Stimulated activated CD4-positive, alpha-beta T cell treated with anti-CD3 and anti-CD28 coated beads, TNF-alpha, amount 100 ng/mL, for 24 hours (primary cell): ENCODE results near the gene PARP4.
"Not testable (repeated sequence)": the region's sequence is repeated elsewhere in the genome, so short reads cannot be mapped to it uniquely, and the experiment has no call there.

ENCODE experiments used
- DNase-seq, 3 experiments: peaks; one replicate each; pipeline ENCODE4 v3.0.0-alpha.2; 2020; ENCODE audit warnings: low read depth in 3 of 3

The PARP4 gene

DNA sequence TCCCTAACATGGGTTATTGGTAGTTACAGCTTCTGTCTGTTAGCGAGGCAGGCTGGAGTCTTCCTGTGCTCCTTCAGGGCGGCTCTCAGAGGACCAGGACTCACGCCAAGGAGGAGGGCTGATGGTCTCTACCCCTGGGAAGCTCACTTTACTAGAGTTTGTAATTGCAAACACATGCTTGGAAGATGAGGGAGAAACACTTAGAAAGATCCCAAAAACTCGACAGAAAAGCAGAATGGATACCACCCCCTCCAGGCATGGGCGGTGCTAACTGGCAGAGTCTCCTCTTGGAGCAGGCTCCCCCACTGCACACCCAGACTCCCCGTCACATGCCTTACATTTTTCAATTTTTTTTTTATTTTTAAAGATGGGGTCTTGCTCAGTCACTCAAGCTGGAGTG is 62.0 kb downstream of the PARP4 start:
- no peak for DNase-seq

DNA sequence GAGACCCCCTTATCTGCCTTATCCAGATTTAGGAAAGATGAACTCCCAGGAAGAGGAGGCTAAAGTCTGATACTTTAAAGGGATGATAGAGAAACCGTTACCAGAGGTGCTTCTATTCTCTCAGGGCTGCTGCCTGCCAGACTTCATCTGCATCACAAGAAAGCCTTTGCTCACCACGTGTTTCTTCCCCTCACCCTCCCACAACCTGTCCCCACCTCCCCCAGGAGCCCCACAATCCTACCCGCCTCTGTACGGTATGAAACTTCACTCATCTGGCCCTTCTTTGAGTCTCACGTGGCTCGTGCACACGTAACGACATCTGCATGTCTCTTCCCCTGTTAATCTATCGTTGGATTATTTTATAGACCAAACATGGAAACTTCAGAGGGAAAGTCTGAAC is 67.7 kb downstream of the PARP4 start:
- not testable (repeated sequence) for DNase-seq

DNA sequence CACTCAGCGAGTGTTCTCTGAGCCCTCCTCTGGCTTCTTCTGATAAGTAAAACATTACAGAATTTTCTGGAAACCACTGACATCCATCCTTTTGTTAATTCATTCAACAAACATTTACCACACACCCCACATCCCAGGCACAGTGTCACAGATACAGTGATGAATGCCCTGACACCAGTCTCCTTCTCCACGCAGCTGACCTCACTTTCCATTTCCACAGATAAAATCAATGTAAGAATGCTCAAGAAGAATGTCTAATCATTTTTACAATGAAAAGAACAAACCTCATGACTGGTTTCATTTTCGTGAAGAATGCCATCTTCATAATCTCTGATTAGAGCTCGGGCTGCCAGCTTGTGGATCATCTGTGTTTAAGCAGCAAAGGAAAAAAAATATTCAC is 69.2 kb downstream of the PARP4 start:
- no peak for DNase-seq

DNA sequence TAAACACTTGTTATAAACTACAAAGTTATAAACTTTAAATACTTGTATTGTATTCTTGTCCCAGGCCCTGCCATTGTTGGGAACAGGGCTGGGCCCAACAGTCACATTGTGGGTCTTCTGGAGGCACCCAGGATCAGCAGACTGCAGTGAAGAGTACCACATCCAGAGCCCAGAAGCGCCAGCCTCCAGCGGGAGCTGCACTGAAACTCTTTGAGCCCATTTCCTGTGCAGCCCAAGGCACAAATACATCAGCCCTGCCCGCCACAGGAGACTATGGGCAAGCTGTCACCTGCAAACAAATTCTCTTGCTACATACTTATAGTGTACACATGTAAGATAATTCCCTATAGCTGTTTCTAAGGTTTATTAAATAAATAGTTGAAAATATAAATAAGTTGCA is 86.5 kb downstream of the PARP4 start:
- not testable (repeated sequence) for DNase-seq

DNA sequence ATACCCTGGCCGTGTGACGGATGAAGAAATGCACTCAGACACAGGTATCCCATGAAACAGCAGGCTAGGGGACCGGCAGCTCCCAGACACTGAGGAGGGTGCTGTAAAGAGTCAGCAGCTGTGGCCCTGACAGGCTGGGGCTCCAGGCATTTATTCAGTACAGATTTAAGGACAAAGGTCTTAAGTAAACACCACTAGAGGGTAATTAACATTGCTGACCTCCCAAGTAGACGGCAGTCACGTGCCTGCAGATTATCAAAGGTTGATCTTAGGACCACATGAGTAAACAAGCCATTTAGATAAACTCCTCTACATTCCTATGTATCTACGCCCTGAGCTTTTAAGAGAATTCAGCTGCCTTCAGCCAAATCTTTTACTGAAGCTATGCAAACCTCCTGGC is 92.9 kb downstream of the PARP4 start:
- not testable (repeated sequence) for DNase-seq

DNA sequence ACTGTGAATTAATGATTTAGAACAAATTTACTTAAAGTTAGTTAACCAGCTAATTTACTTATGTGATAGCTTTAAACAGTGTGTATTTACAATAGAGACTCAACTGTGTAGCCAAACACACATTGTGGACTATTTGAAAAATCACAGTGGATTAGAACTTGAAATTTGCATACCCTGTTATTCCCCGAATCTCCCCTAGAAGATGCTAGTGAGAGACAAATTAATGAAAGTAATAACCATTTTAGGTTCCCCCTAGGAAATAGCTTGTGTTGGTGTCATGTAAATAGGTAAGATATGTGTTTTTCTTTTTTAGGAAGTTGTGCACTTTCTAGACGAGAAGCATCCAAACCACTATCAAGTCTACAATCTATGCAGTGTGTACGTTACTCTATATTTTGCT is 104.7 kb downstream of the PARP4 start:
- DNase-seq, result no peak

DNA sequence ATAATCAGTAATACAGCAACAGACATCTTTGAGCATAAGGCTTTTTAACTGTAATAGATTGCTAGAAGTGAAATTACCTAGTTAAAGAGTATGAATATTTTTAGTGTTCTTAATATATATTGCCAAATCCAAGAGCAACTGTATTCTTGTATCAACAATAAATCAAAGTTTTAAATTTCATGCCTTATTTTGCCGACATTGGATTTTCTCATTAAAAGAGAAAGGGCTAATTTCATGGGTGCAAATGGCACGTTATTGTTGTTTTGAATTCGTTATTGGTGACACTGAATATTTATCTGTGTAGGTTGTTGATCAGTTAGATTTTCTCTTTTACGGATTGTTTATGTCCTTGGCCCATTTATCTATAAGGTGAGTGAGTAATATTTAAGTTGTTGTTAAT is 106.1 kb downstream of the PARP4 start:
- DNase-seq, result no peak

DNA sequence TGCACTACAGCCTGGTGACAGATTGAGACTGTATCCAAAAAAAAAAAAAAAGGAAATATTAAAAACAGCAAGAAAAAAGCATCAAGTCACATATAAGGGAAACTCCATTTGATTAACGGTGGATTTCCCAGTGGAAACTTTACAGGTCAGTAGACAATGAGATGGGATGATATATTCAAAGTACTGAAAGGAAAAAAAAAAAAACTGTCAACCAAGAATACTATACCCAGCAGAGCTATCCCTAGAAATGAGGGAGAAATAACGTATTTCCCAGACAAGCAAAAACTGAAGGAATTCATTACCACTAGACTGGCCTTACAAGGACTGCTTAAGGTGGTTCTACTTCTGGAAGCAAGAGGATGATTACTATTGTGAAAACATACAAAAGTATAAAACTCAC is 115.8 kb downstream of the PARP4 start:
- DNase-seq, result no peak

DNA sequence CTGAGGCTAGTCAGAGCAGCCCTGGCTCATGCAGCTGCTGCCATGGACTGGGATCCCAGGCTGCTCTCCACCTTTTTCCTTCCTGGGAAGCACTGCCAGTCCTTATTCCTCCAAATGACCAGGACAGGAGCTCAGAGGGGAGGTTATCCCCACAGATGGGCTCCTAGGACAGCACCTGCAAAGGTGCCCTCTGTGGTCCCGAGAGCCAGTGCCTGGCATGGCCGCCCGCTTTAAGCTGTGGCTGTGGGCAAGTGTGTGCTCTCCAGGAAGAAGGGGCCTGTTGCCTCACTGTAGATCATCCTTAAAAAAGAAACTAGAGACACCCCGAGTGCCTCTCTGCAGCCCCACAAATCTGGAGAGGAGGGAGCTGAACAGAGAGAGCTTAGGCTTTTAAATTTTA is 119.6 kb downstream of the PARP4 start:
- no peak for DNase-seq

DNA sequence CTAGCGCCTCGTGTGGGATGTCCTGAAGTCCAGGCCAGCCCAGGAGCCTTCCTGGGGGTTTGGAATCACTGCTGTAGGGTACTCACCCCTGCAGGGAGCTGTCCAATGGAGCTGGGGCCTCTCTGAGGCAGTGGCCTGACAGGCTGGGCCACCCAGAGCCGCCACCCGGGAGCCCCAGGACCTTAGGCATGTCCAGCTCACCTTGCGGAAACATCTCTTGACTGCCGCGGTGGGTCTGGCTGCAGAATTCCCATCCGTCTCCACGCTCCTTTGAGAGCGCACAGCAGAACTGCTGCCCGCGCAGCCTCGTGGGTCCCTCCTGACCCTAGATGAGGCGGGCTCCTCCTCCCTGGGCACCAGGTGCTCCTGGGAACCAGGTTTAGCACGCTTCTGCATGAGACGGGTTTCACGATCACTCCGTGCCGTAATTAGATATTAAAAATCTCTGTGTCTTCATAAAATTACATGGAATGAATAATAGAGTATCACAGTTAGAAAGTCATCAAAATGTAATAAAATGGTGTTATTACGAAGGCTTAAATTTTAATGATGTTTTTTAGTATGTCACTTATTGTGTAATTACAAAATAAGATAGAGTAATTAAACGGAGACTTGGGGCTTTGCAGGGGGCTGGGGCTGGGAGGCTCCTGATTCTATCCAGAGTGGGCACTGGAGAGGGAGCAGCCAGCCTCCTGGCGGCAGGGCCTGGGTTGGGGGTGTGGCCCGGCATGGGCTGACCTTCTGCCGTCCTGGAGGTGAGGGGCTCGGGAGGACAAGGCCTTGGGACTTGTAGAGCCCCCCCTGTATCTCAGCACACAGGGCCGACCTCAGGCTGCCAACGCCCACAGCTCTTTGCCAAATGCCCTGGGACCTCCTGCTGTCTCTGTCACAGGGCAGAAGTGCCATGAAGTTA is 120.6 kb downstream of the PARP4 start:
- DNase-seq, result not testable (repeated sequence)

DNA sequence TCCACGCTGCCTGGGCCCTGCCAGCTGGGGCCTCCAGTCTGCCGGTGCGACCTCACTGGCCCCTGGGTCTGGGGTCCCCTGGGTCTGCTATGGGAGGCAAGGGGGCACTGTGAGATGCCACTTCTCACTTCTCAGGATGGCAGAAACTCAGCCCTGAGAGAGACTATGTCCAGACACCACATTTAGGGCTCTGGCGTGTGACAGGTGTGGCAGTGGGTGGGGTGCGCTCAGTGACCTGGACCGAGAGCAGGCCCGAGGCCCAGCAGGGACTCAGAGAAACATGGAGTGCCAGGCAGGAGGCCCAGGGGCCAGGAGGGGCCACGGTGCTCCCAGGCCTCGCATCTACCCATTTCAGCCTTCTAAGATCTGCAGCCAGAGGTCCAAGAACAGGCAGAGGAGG is 121.8 kb downstream of the PARP4 start:
- not testable (repeated sequence) for DNase-seq

DNA sequence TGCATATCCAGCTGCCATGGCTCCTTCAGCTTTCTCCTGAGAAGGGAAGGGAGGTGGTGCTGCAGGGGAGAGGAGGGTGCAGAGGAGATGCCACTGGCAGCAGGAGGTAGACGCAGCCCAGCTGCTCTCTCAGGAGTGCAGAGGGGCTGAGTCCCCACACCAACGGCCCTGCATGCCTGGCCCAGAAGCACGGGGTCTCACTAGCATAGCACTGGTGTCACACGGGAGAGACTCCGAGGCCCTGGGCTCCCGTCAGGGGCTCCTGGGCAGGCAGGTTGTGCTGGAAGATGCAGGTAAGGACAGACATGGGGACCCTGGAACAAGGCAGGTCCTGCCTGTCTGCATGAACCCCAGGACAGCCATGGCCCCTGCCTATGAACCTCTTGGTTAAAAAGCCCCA is 123.1 kb downstream of the PARP4 start:
- no peak for DNase-seq

DNA sequence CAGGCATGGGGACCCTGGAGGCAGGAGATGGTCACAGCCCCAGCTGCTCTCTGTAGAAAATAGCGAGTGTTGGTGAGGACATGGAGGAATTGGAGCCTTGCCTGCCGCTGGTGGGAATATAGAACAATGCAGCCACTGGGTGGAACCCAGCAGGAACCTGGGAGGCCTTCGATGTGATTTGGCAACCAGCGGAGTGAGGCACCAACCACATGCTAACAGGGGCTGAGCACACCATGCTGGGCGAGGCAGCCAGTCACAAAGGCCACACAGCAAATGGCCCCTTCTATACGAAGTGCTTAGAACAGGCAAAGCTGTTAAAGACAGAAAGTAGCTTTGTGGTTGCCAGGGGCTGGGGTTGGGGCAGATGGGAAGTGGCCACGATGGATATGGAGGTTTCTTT is 123.8 kb downstream of the PARP4 start:
- DNase-seq, result not testable (repeated sequence)

DNA sequence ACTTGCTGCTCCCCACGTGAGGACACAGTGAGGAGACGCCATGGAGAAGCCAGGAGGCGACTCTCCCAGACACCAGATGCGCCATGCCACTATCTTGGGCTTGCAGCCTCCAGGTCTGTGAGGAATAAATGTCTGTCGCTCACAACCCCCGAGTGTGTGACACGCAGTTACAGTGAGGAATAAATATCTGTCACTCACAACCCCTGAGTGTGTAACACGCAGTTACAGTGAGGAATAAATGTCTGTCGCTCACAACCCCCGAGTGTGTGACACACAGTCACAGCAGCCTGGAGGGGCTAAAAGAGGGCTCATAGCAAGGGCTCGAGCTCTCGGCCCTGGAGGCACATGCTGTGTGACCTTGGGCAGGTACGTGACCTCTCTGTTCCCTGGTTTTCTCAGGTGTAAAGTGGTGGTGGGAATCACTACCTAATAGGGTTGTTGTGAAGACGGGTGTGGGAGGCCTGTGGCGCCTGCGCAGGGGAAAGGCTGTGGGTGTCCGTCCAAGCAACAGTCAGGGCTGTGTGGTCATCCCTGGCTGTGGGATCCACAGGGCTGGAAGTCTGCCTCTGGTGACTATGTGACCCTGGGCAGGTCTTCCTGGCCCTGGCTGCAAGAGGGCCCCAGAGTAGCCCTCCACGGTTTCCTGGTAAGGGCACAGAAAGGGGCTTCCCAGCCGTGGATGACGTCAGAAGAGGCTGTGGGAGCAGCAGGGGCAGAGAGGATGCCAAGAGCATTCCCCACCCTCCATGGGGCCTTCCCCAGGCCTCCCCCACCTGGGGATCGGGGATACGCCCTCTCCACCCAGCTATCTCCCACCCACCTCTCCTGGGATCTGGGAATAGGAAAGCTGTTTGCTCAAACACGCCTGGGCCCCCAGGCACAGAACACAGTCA is 125.5 kb downstream of the PARP4 start:
- no peak for DNase-seq

DNA sequence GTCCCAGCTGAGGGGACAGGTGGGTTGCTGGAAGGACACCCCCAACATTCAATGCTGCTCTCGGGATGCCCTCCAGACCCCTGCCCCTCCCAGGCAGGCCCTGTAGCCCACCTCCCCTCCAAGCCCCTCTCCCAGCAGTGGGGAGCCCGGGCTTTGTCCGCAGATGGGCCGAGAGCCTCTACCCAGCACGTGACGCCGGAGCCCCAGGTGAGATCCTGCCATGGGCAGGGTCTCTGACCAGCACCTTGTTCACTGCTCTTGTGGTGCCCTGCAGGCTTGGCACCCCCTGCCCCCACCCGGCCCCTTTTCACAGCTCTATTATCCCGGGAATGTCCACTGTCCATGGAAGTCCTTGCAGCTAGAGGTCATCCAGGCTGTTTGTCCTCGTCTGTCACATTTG is 126.7 kb downstream of the PARP4 start:
- no peak for DNase-seq

DNA sequence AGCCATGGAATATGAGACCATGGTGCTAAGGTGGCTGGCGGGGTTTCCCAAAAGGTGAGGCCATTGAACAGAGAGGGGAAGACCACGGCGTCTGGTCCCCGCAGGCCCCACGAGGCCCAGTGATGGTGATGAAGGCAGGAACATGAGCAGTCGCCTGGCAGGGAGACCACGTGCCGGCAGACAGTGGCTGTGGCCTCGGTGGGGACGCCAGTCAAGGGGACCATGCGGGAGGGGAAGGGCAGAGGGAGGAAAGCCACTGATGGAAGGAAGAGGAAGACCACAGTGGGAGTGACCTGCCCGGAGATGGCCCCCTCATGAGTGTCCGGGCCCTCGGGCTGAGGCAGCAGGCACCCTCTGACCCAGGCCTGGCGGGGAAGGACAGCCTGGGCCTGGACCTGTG is 127.6 kb downstream of the PARP4 start:
- not testable (repeated sequence) for DNase-seq

DNA sequence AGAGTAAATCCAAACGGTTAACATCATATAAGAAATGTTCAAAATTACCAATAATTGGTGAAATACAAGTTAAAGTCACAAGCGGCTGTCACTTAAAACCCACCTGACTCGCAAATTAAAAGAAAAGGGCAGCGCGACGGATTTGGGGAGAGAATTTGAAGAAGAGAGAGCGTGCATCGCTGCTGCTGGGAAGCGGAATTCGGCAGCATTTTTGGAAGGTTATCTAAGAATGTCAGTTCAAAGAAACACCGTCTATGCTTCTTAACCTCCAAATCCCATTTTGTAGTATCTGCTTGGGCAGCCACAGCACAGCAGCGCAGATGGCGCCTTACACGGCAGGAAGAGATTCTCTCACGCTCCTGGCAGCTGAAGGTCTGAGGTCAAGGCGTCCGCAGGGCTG is 128.5 kb downstream of the PARP4 start:
- DNase-seq, result not testable (repeated sequence)

DNA sequence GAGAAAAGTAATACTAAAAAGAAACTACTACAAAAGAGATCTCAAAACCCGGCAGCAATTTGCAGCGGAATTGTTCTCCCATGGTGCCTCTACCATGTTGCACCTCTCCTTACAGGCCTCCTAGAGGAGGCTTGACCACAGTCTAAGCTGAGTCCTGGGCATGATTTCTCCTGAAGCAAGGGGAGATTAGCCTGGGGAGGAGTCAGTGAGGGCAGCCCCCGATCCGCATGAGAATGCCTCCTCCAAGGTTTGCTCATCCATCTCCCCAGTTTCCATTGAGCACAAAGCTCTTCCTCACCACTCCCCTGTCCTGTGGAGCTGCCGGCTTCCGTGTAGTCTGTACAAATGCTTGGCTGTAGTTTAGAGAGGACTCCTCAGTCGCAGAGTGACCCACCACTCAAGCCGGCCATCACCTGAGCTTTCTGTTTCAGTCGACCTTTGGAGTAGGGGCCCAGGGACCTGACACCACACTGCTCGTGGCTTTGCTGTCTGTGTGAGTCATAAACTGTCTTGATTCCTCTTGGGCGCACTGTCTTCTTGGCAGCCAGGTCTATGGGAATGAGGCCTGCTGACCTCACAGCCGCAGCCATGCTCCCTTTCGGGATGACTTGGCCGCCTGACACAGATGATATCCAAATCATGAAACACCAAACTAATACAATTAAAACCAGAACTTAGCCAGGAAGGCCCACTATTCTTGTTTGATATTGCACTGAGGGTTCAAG is 130.9 kb downstream of the PARP4 start:
- DNase-seq, result no peak

DNA sequence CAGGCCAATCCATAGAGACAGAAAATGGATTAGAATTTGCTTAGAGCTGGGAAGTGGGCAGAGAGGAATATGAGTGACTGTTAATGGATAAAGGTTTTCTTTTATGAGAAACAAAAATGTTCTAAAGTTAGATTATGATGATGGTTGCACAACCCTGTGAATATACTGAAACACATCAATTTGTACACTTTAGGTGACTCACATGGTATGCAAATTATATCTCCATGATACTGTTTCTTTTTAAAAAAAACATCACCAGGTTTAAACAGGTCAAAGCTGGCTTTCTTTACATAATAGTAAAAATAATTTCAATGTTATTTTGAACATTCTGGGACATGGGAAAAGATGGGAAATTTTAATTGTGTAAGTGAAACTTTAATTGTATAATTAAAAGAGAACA is 131.7 kb downstream of the PARP4 start:
- not testable (repeated sequence) for DNase-seq

DNA sequence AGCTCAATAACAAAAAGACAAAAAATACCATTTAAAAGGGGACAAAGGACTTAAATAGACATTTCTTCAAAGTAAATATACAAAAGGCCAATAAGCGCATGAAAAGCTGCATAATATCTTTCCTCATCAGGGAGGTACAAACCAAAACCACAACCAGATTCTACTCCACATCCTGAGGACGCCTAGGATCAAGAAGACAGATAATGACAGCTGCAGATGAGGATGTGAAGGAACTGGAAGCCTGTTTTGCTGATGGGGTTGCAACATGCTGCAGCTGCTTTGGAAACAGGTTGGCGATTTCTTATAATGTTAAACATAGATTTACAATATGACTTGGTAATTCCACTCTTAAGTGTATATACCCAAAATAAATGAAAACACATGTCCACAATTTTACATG is 132.4 kb downstream of the PARP4 start:
- not testable (repeated sequence) for DNase-seq

DNA sequence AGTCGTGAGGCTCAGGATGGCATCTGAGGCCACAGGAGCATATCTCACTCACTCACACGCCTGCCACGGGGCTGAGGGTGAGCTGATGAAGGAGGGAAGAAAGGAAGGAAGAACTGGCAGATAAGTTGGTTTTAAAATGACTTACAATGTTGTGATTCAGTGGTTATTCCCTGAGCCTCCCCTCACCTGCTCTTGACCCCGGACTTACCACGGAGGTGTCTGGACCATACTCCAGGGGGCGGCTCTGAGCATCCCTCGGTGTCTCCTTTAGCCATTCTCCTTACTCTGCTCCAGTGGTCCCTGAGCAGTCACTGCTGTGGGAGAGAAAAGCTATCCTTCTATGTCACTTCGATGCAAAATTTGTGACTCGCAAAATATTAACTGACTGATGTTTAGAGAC is 141.3 kb downstream of the PARP4 start:
- not testable (repeated sequence) for DNase-seq
